Measurements from ENCODE around the gene FAM186B. TPM values are rescaled to one million over a fixed set of nuclear protein-coding genes. Genes with fewer than 3 reads are reported as not detected.
"Not testable (repeated sequence)": the region's sequence is repeated elsewhere in the genome, so short reads cannot be mapped to it uniquely, and the experiment has no call there.

FAM186B gene
- total RNA-seq, 4 donors from 2014 or later, result 0.31 to 0.69 TPM; not detected in 2

- H3K27ac ChIP-seq, result no peak overlapping the region
- H3K4me1 ChIP-seq, result no peaks in the 10 kb centered on the region
- ATAC-seq, result no peak
- H3K4me3 ChIP-seq, result no peak overlapping the region
- peaks cover 0 to 2% (median 0%) of the 10 kb centered on the region in 3 donors for H3K9me3 ChIP-seq
- WGBS, 2 donors (ENCODE audit: low coverage in 1 of 2), result 94 to 98% methylated on average over 2 to 7 of the region's 7 CpGs
- TF ChIP-seq CTCF (IDR thresholded peaks at IDR 0.05), result no peak
- H3K27me3 ChIP-seq, result peaks cover 4% of the 10 kb centered on the region
- H3K36me3 ChIP-seq, result no peaks in the 10 kb centered on the region
These were observed 10.3 kb upstream of the FAM186B start for GRCh38 chr12:49615725-49616124.

GRCh38 chr12:49612210-49612609 is 6.8 kb upstream of the FAM186B start:
- Histone ChIP-seq H3K27ac (no peak overlapping the region), H3K4me1 (no peaks in the 10 kb centered on the region), H3K36me3 (no peaks in the 10 kb centered on the region), H3K4me3 (no peak overlapping the region), H3K9me3 (peaks cover 0 to 8% (median 0%) of the 10 kb centered on the region in 3 donors), H3K27me3 (peaks cover 4% of the 10 kb centered on the region)
- ATAC-seq, result no peak
- TF ChIP-seq POLR2A (IDR thresholded peaks at IDR 0.05), result no peak
- no peak for TF ChIP-seq CTCF (IDR thresholded peaks at IDR 0.05)

- H3K4me3 ChIP-seq, H3K9me3 ChIP-seq, H3K36me3 ChIP-seq, H3K27me3 ChIP-seq, H3K27ac ChIP-seq, ATAC-seq, H3K4me1 ChIP-seq: not testable (repeated sequence)
- 95 to 97% methylated on average over 3 to 4 of the region's 4 CpGs for WGBS, 2 donors (ENCODE audit: low coverage in 1 of 2)
These were observed 5.3 kb upstream of the FAM186B start for GRCh38 chr12:49610785-49611184.

GRCh38 chr12:49609875-49610154 is 4.4 kb upstream of the FAM186B start:
- Histone ChIP-seq H3K27me3 (peaks cover 4% of the 10 kb centered on the region), H3K9me3 (peaks cover 0 to 8% (median 0%) of the 10 kb centered on the region in 3 donors), H3K4me1 (no peaks in the 10 kb centered on the region), H3K27ac (no peak overlapping the region), H3K36me3 (no peaks in the 10 kb centered on the region), H3K4me3 (no peak overlapping the region)
- TF ChIP-seq CTCF (IDR thresholded peaks at IDR 0.05), result no peak
- TF ChIP-seq POLR2A (IDR thresholded peaks at IDR 0.05), result no peak
- TF ChIP-seq EP300 (IDR thresholded peaks at IDR 0.05), result no peak
- no peak for TF ChIP-seq POLR2AphosphoS5 (IDR thresholded peaks at IDR 0.05)
- no CpG with 5 or more reads among the region's 1 CpG for WGBS, 2 donors (ENCODE audit: low coverage in 1 of 2)
- no peak for ATAC-seq

GRCh38 chr12:49609059-49609874 is 3.8 kb upstream of the FAM186B start:
- Histone ChIP-seq H3K36me3 (no peaks in the 10 kb centered on the region), H3K27ac (no peak overlapping the region), H3K4me1 (no peaks in the 10 kb centered on the region), H3K9me3 (peaks cover 0 to 8% (median 0%) of the 10 kb centered on the region in 3 donors), H3K27me3 (peaks cover 4% of the 10 kb centered on the region), H3K4me3 (no peak overlapping the region)
- no peak for ATAC-seq
- TF ChIP-seq CTCF (IDR thresholded peaks at IDR 0.05) (no peak), POLR2AphosphoS5 (IDR thresholded peaks at IDR 0.05) (no peak), EP300 (IDR thresholded peaks at IDR 0.05) (no peak), POLR2A (IDR thresholded peaks at IDR 0.05) (no peak)
- no CpG with 5 or more reads among the region's 2 CpGs for WGBS, 2 donors (ENCODE audit: low coverage in 1 of 2)
